Measurements from ENCODE around the gene SLC16A5.
"Not testable (repeated sequence)": the region's sequence is repeated elsewhere in the genome, so short reads cannot be mapped to it uniquely, and the experiment has no call there.

The SLC16A5 gene

GRCh38 chr17:75113798-75114551 is 26.2 kb downstream of the SLC16A5 start:
- DNase-seq, result peak; percentile 25 to 81

GRCh38 chr17:75114552-75115314 is 27.0 kb downstream of the SLC16A5 start:
- no peak for DNase-seq

- DNase-seq, result no peak
Measured at GRCh38 chr17:75115555-75115954, 27.8 kb downstream of the SLC16A5 start.

GRCh38 chr17:75116737-75117136 is 29.0 kb downstream of the SLC16A5 start:
- no peak for DNase-seq

GRCh38 chr17:75118307-75118706 is 30.6 kb downstream of the SLC16A5 start:
- DNase-seq, result no peak

- DNase-seq, result no peak
Measured at GRCh38 chr17:75124041-75124818, 36.5 kb downstream of the SLC16A5 start.

- DNase-seq, result no peak
Measured at GRCh38 chr17:75124819-75125162, 37.0 kb downstream of the SLC16A5 start.

- DNase-seq, result no peak
Measured at GRCh38 chr17:75125984-75126383, 38.2 kb downstream of the SLC16A5 start.

GRCh38 chr17:75126954-75127353 is 39.2 kb downstream of the SLC16A5 start:
- DNase-seq, result no peak

- DNase-seq, result not testable (repeated sequence)
Measured at GRCh38 chr17:75127936-75128335, 40.2 kb downstream of the SLC16A5 start.

- no peak for DNase-seq
Measured at GRCh38 chr17:75128694-75129505, 41.1 kb downstream of the SLC16A5 start.

- no peak for DNase-seq
Measured at GRCh38 chr17:75129576-75129975, 41.8 kb downstream of the SLC16A5 start.

- no peak for DNase-seq
Measured at GRCh38 chr17:75130059-75130631, 42.4 kb downstream of the SLC16A5 start.

- DNase-seq, result no peak
Measured at GRCh38 chr17:75130632-75131277, 43.0 kb downstream of the SLC16A5 start.

- peak; percentile 62 to 66 for DNase-seq
Measured at GRCh38 chr17:75131278-75132017, 43.7 kb downstream of the SLC16A5 start, which contains the start of gene NT5C. Gene NT5C (minus strand): TSS chr17:75131742. CDS start chr17:75131707, 35 bp downstream.

- not testable (repeated sequence) for DNase-seq
Measured at GRCh38 chr17:75132018-75133000, 44.6 kb downstream of the SLC16A5 start.

GRCh38 chr17:75133001-75133400 is 45.2 kb downstream of the SLC16A5 start:
- no peak for DNase-seq

GRCh38 chr17:75133607-75134347 is 46.0 kb downstream of the SLC16A5 start:
- not testable (repeated sequence) for DNase-seq

- DNase-seq, result no peak
Measured at GRCh38 chr17:75135452-75135851, 47.7 kb downstream of the SLC16A5 start.
